Bronchial epithelial cell (primary cell): ENCODE results near the gene RMC1. TPM values are rescaled to one million over a fixed set of nuclear protein-coding genes. Genes with fewer than 3 reads are reported as not detected.

ENCODE experiments used
- DNase-seq: peaks from one replicate; pipeline ENCODE4 v3.0.0-alpha.2; 2010; ENCODE audit warnings: low read depth
- FAIRE-seq: peaks from 2 replicates; lab custom pipeline; 2011; peaks lifted over from hg19 to GRCh38; lab: Jason Lieb, UNC
- H3K27me3 ChIP-seq: 2 replicates; pipeline ENCODE4 v1.5.1; 2011; ENCODE audit warnings: low read length; ENCODE audit not compliant: control insufficient read depth, insufficient read depth
- H3K36me3 ChIP-seq: 2 replicates; pipeline ENCODE4 v1.5.1; 2011; ENCODE audit warnings: low read length; ENCODE audit not compliant: control insufficient read depth, insufficient read depth
- H3K4me3 ChIP-seq: 2 replicates; pipeline ENCODE4 v1.5.1; 2011; ENCODE audit warnings: mild to moderate bottlenecking, low read depth, low read length, control low read depth
- total RNA-seq: library from RNA; depleted of rRNA; stranded (reverse); fragments of >200 nt; gene quantifications from 2 replicates; pipeline ENCODE4 v1.2.1, GENCODE V29; 2014
- TF ChIP-seq, protein P1 (sequence below): IDR thresholded peaks from 2 replicates; pipeline ENCODE4 v1.5.1; 2011; ENCODE audit warnings: mild to moderate bottlenecking, moderate library complexity, low read length, control low read depth, inconsistent platforms; ENCODE audit not compliant: insufficient read depth, severe bottlenecking

RMC1 gene
- total RNA-seq, 1 donor from 2014 or later, result 27.4 TPM

DNA sequence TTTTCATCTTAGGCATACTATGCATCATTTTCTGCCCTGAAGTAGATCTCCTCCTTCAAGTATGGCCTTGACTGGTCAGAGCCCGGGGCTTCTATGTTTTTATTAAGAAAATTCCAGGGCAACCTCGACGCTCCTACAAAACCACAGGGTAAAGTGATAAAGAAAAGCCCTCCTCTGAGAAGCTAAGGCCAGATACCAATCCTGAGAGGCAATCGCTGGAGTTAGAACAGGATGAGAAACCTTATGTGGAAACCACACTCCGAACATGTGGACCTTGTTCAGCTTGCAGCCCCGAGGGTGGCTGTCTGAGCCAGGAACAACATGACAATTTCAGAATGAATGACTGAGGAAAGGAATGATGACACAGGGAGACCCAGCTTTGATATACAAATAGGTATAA is 35.6 kb downstream of the RMC1 start:
- Histone ChIP-seq H3K36me3 (peaks cover 62% of the 10 kb centered on the region), H3K27me3 (no peaks in the 10 kb centered on the region), H3K4me3 (no peak overlapping the region)
- TF ChIP-seq, protein P1, sequence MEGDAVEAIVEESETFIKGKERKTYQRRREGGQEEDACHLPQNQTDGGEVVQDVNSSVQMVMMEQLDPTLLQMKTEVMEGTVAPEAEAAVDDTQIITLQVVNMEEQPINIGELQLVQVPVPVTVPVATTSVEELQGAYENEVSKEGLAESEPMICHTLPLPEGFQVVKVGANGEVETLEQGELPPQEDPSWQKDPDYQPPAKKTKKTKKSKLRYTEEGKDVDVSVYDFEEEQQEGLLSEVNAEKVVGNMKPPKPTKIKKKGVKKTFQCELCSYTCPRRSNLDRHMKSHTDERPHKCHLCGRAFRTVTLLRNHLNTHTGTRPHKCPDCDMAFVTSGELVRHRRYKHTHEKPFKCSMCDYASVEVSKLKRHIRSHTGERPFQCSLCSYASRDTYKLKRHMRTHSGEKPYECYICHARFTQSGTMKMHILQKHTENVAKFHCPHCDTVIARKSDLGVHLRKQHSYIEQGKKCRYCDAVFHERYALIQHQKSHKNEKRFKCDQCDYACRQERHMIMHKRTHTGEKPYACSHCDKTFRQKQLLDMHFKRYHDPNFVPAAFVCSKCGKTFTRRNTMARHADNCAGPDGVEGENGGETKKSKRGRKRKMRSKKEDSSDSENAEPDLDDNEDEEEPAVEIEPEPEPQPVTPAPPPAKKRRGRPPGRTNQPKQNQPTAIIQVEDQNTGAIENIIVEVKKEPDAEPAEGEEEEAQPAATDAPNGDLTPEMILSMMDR, result no peak
- DNase-seq (no peak), FAIRE-seq (no peak)

DNA sequence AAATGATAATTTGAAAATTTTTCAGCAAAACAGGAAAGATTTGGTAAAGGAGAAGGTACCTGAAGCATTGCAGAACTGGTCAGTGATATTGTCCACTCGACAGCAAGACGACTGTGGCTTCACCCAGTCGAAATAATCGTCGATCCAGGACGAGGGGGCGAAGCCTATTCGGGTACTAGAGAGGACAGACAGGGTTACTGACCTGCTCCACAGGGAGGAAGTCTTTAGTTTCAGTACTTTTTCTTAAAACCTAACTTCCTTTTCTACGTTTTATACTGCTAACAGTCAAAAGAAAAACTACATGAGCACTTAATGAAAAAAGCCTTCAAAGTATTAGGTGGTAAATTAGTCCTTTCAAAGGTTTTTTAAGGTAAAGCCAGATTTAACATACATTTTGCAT is 36.0 kb downstream of the RMC1 start:
- TF ChIP-seq, protein P1, result no peak
- no peak overlapping the region for H3K4me3 ChIP-seq
- DNase-seq, result no peak
- H3K27me3 ChIP-seq, result no peaks in the 10 kb centered on the region
- peaks cover 63% of the 10 kb centered on the region for H3K36me3 ChIP-seq
- FAIRE-seq, result no peak

DNA sequence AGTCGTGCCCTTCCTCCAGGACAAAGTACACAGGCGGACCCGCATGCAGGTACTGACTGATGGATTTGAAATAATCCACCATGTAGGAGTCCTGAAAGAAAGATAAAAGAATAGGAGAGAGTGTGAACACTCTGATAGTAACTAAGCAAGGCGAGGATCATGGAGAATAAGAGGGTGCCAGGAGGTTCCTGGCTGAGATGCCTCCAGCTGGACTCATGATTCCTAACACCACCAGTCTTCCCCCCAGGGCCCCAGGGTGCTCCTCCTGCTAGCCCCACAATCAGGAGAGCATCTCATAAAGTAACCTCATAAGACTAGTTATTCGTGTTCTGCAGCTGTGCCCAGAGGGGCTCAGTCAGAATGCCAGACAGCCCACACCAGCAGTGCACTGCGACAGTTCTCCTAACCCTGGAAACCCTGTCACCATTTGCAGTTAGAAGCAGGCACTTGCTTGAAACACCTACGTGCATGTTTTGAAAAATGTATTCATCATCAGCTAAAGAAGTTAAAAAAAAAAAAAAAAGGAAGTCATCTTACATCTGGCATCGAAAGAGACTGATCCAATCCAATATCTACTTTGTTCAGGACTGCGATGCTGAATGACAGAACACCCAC is 36.7 kb downstream of the RMC1 start:
- TF ChIP-seq, protein P1, result no peak
- no peak for DNase-seq
- FAIRE-seq, result no peak
- no peaks in the 10 kb centered on the region for H3K27me3 ChIP-seq
- no peak overlapping the region for H3K4me3 ChIP-seq
- H3K36me3 ChIP-seq, result peaks cover 59% of the 10 kb centered on the region

DNA sequence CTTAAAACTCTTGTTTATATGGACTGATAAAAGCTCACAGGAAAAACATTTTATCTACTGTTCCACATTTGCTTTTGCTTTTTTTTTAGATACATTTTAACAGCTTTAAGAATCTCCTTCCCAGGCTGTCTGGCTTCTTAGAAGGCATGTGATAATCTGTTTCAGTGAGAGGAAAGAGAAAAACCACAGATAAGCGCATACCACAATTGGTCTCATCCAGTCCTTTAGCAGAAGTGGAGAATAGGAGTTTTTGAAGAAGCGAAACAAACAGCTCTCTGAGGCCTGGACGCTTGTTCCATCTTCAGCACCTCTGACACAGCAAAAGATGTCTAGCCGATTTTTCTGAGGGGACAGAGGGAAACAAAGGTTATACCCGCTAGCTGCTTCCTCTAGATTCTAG is 37.6 kb downstream of the RMC1 start:
- Histone ChIP-seq H3K27me3 (no peaks in the 10 kb centered on the region), H3K36me3 (peaks cover 55% of the 10 kb centered on the region), H3K4me3 (no peak overlapping the region)
- DNase-seq, result no peak
- no peak for FAIRE-seq
- TF ChIP-seq, protein P1, result no peak

DNA sequence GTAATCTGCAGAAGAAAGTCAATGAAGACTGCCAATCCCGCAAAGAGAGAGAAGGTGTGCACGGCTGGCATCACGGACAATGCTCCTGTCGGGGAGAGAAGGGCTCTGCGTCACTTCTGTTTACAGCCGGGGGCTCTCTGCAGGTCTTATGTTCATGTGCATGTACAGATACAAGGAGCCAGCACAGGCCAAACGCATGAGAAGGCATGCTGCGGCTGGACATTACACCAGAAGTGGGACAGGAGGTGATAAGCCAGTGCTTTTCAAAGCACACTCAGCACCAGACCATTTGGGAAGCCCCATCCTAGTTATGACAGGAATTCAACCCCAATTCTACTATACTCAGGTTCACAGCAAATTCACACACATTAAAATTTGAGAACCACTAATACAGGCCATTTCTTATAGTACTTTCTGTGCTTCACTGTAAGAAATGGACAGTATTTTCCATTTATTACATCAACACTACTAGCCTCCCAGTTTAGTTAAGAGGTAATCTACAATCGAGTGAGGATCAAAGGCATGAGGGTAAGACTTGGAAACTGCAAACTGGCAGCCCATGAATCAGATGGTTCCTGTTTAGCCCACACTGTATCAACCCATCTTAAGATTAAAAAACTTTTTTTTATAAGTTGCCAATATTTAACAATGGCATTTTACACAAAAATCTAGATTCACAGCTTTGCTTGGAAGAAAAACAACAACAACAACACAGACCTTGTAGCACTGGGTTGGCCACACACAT is 38.2 kb downstream of the RMC1 start:
- FAIRE-seq, result no peak
- TF ChIP-seq, protein P1, result no peak

More for the DNA sequence above, 38.2 kb downstream of the RMC1 start:
- Histone ChIP-seq H3K4me3 (no peak overlapping the region), H3K27me3 (no peaks in the 10 kb centered on the region), H3K36me3 (peaks cover 53% of the 10 kb centered on the region)
- no peak for DNase-seq
